HEK293T (cell line): ENCODE measurements around the gene DGAT2L6.

ENCODE experiments used
- BHLHE40 ChIP-seq: fragments of 450-650 bp; IDR thresholded peaks from 2 replicates; pipeline ENCODE4 v1.6.1; 2016; ENCODE audit warnings: mild to moderate bottlenecking, moderate library complexity, borderline replicate concordance
- CTBP1 ChIP-seq: fragments of 450-650 bp; IDR thresholded peaks from 2 replicates; pipeline ENCODE4 v1.6.1; 2016; ENCODE audit warnings: borderline replicate concordance
- ELF4 ChIP-seq: fragments of 450-650 bp; IDR thresholded peaks from 2 replicates; pipeline ENCODE4 v1.6.1; 2017; ENCODE audit warnings: antibody characterized with exemption
- FOXA1 ChIP-seq: fragments of 450-650 bp; IDR thresholded peaks from 2 replicates; pipeline ENCODE4 v1.6.1; 2016; ENCODE audit warnings: mild to moderate bottlenecking
- FOXK2 ChIP-seq: fragments of 450-650 bp; IDR thresholded peaks from 2 replicates; pipeline ENCODE4 v1.6.1; 2016; ENCODE audit warnings: mild to moderate bottlenecking
- FOXM1 ChIP-seq: fragments of 450-650 bp; IDR thresholded peaks from 2 replicates; pipeline ENCODE4 v1.6.1; 2017; ENCODE audit warnings: mild to moderate bottlenecking, borderline replicate concordance
- NFRKB ChIP-seq: fragments of 450-650 bp; IDR thresholded peaks from 2 replicates; pipeline ENCODE4 v1.6.1; 2016; ENCODE audit warnings: mild to moderate bottlenecking, moderate library complexity
- SUZ12 ChIP-seq: fragments of 450-650 bp; IDR thresholded peaks from 2 replicates; pipeline ENCODE4 v1.6.1; 2016; ENCODE audit warnings: mild to moderate bottlenecking
- TF ChIP-seq, protein P1 (sequence below): fragments of 450-650 bp; IDR thresholded peaks from 2 replicates; pipeline ENCODE4 v1.6.1; 2016

DNA sequence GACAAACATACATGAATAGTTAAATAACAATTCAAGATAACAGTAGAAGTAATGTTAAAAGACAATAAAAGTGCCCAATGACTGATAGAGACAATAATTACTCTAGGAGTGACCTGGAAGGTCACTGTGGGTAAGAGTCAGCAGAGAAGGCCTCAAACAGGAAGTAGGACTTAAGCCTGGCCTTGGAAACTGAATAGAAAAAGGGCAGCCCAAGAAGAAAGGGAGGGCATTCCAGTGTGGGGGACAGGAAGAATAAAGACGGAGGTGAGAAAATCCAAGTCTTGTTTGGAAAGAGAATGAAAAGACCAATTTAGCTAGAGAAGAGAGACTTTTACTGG, 76.7 kb downstream of the DGAT2L6 start:
- TF ChIP-seq FOXK2 (no peak), CTBP1 (no peak), SUZ12 (no peak), NFRKB (no peak), FOXA1 (no peak), FOXM1 (no peak), ELF4 (no peak), BHLHE40 (no peak)
- TF ChIP-seq, protein P1, sequence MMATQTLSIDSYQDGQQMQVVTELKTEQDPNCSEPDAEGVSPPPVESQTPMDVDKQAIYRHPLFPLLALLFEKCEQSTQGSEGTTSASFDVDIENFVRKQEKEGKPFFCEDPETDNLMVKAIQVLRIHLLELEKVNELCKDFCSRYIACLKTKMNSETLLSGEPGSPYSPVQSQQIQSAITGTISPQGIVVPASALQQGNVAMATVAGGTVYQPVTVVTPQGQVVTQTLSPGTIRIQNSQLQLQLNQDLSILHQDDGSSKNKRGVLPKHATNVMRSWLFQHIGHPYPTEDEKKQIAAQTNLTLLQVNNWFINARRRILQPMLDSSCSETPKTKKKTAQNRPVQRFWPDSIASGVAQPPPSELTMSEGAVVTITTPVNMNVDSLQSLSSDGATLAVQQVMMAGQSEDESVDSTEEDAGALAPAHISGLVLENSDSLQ: no peak
